GM19468 (cell line): ENCODE measurements around the gene RBCK1.

Source experiments
- ATAC-seq: cut with Tn5 transposase; IDR thresholded peaks from one replicate; pipeline ENCODE4 v1.9.1; 2021; ENCODE audit warnings: mild to moderate bottlenecking, moderate library complexity, moderate number of reproducible peaks; ENCODE audit not compliant: unreplicated experiment; ENCODE audit errors: extremely low read depth

The RBCK1 gene

DNA sequence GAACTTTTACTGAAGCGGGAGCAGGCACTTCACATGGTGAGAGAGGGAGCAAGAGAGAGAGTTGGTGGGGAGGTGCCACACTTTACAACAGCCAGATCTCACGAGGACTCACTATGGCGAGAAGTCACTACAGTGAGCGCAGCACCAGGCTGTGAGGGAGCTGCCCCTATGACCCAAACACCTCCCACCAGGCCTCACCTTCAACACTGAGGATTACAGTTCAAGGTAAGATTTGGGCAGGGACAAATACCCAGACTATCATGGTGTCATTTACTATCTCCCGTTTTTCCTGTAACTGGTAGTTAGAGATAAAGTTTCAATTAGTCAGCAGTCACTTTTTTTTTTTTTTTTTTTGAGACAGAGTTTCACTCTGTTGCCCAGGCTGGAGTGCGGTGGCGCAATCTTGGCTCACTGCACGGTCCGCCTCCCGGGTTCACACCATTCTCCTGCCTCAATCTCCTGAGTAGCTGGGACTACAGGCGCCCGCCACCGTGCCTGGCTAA lies 7.8 kb downstream of the RBCK1 start:
- no peak for ATAC-seq

- no peak for ATAC-seq
Observed at GRCh38 chr20:416950-417800, 9.1 kb downstream of the RBCK1 start.

GRCh38 chr20:417801-418342 lies 9.8 kb downstream of the RBCK1 start:
- ATAC-seq: no peak

DNA sequence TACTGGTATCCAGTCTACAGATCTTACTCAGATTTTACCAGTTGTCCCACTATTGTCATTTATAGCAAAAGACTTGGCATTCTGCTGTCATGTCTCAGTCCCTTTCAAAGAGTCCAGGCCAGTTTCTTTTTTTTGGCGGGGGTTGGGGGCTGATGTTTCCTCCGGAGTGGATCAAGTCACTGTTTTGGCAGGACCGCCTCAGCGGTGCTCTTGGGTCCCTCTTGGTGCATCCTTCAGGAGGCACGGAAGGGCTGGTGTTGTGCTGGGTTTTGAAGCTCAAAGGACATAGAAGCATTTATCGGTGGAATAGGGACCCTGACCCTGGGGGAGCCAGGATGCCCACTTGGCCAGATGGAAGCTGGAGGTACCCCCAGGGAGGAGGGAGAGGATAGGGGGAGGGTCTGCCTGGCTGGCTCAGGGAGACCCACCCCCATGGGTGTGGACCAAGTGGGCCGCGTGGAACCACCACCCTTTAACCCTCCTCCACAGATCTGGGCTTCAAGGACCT lies 10.8 kb downstream of the RBCK1 start:
- ATAC-seq: no peak

- no peak for ATAC-seq
Observed at GRCh38 chr20:419556-420165, 11.6 kb downstream of the RBCK1 start.

GRCh38 chr20:420166-420620 lies 12.1 kb downstream of the RBCK1 start:
- ATAC-seq: no peak

GRCh38 chr20:420721-421574 lies 12.8 kb downstream of the RBCK1 start:
- no peak for ATAC-seq

DNA sequence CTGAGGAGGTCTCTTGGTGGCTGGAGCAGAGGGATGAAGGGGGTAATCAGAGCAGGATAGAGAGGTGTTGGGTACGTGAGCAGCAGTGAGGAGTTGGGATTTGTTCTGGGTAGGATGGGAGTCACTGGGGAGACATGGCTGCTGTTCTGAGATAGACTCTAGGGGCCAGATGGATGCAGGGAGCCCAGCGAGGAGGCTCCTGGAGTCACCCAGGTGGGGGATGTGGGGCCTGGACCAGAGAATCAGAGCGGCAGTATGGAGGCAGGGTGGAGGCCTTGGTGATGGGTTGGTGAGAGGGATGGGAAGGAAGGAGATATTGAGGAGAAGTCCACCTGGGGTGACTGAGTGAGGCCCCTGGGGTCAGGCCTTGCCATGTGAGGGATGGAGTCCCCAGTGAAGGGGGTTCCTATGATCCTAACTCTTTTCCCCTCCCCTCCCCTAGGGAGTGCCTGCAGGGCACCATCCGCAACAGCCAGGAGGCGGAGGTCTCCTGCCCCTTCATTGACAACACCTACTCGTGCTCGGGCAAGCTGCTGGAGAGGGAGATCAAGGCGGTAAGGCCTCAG lies 13.7 kb downstream of the RBCK1 start:
- ATAC-seq: no peak

DNA sequence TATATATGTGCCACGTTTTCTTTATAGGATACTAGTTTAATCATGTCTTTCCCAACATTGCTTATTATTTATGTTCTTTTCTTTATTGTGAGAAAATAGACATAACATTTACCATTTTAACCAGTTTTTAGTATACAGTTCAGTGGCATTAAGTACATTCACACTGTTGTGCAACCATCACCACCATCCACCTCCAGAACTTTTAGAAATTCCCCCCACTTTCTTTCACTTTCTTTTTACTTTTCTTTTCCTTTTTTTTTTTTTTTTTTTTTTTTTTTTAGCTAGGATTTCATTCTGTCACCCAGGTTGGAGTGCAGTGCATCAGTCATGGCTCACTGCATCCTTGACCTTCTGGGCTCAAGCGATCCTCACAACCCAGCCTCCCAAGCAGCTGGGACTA lies 18.5 kb downstream of the RBCK1 start:
- no peak for ATAC-seq

DNA sequence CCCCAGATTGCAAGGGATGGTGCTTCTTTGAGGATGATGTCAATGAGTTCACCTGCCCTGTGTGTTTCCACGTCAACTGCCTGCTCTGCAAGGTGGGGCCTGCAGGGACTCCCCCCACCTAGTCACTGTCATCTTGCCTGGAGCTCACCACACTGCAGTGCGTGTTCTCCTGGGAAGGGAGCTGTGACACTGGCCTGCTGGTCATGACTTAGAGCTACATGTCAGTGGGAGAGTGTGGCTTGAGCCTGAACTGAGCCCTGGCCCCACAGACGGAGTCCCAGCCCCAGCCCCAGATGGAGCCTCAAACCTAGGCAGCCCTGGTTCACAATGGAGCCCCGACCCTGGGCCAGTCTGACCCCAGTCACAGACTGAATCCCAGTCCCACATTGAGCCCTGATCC lies 19.3 kb downstream of the RBCK1 start:
- no peak for ATAC-seq

- ATAC-seq: no peak
Observed at GRCh38 chr20:427849-428657, 20.0 kb downstream of the RBCK1 start.

DNA sequence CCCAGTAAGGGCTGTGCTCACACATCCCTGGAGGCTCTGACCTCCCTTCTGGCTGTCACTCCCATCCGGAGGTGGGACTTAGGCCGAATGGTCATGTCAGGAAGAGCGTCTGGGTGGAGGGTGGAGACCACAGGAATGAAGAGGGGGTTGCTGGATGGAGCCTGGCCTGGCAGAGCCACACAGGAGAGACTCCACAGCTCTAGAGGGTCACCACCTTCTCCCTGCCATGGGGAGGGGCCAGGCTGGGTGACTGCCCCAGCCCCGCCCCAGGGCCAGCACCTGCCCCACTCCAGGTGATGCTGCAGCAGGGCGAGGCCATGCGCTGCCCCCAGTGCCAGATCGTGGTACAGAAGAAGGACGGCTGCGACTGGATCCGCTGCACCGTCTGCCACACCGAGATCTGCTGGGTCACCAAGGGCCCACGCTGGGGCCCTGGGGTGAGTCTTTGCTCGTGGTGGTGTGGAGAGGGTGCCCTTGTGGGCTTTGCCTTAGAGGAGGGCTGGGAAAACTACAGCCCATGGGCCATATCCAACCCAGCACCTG lies 20.6 kb downstream of the RBCK1 start:
- no peak for ATAC-seq

- no peak for ATAC-seq
Observed at GRCh38 chr20:430091-430999, 22.2 kb downstream of the RBCK1 start.

- no peak for ATAC-seq
Observed at GRCh38 chr20:431012-431904, 23.2 kb downstream of the RBCK1 start.

DNA sequence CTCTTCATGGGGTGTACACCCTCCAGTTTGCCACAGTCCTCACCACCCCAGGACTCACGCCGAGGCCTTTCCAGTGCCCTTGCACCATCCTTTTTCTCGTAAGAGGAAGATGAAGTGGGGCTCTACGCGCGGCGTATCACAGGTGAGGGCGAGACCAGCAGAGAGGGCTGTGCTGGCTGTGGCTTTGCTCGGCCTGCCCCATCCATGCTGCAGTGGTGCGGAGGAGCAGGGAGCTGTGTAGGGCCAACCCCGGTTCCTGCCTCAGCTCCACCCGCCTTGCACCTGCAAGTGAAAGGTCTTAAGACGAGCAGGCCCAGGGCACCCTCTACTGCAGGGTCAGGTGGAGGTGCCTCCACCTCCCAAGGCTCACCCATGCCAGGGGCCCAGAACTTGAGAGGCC lies 24.1 kb downstream of the RBCK1 start:
- no peak for ATAC-seq

- no peak for ATAC-seq
Observed at GRCh38 chr20:432677-433299, 24.7 kb downstream of the RBCK1 start.
